HFFc6 (cell line): Measurements from ENCODE around the gene ARVCF. TPM values are rescaled to one million over a fixed set of nuclear protein-coding genes. Genes with fewer than 3 reads are reported as not detected.

Experiments used
- DNase-seq: peaks from one replicate; pipeline ENCODE4 v3.0.0-alpha.2; 2018
- H3K27ac Mint-ChIP-seq: 2 replicates; pipeline ENCODE4 v1.8.0; 2020; ENCODE audit warnings: mild to moderate bottlenecking, mixed read lengths
- H3K27me3 Mint-ChIP-seq: 2 replicates; pipeline ENCODE4 v1.8.0; 2021; ENCODE audit warnings: mild to moderate bottlenecking, moderate library complexity, mixed read lengths; ENCODE audit not compliant: insufficient read depth
- H3K36me3 Mint-ChIP-seq: 2 replicates; pipeline ENCODE4 v1.8.0; 2021; ENCODE audit warnings: low read depth, mixed read lengths
- H3K4me1 Mint-ChIP-seq: 2 replicates; pipeline ENCODE4 v1.8.0; 2020; ENCODE audit warnings: low read depth, mixed read lengths
- H3K4me3 Mint-ChIP-seq: 2 replicates; pipeline ENCODE4 v1.8.0; 2020; ENCODE audit warnings: mild to moderate bottlenecking, moderate library complexity, mixed read lengths
- H3K9me3 Mint-ChIP-seq: 2 replicates; pipeline ENCODE4 v1.8.0; 2020; ENCODE audit warnings: mild to moderate bottlenecking, mixed read lengths
- total RNA-seq, 6 experiments: library from RNA; stranded (reverse); fragmentation: NEBNext Ultra II Directional; extraction: Animal tissue kit (Norgen Biotek cat#: 25700); gene quantifications; 2 replicates in 1 of 6; 3 replicates in 5 of 6; pipeline ENCODE4 v1.2.3, GENCODE V29; 2021
- TF ChIP-seq, protein P1 (sequence below): fragments of 200-600 bp; sonication (generic); IDR thresholded peaks from 2 replicates; pipeline ENCODE4 v1.5.0; 2021; ENCODE audit warnings: antibody characterized with exemption, mild to moderate bottlenecking

ARVCF gene
- total RNA-seq, 6 experiments from 2014 or later, result 1.5 to 3.3 (median 2.0) TPM

DNA sequence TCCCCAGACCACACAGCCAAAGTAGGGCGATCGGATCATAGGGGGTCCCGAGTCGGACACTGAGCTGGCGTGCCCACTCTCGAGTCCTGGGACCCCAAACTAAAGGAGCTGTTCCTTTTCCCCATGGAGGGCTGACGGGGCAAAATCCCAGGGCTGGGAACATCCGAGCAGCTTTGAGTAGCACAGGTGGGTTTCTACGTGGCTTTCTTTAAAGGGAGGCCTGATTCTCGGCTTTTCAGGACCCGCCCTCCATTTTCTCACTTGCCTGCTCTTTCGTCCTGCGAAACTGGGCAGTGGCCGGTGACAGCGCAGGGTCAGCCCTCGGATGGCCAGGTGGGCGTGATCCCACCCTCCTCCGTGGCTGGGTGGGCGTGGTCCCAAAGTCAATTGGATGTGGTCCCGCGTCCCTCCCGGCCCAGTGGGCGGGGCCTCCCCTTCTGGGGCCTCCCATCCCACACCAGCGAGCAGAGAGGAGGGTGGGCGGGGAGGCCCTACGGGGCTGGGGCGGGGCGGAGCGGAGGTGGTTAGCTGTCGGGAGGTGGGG is 57.5 kb downstream of the ARVCF start:
- H3K4me1 Mint-ChIP-seq, result no peaks in the 10 kb centered on the region; the same call in 1 of the 2 replicates
- no peaks in the 10 kb centered on the region for H3K36me3 Mint-ChIP-seq
- no peak overlapping the region for H3K27ac Mint-ChIP-seq
- no peak overlapping the region for H3K4me3 Mint-ChIP-seq
- peaks cover 4% of the 10 kb centered on the region; the same call in 1 of the 2 replicates for H3K27me3 Mint-ChIP-seq
- no peak for DNase-seq
- H3K9me3 Mint-ChIP-seq, result no peaks in the 10 kb centered on the region
- TF ChIP-seq, protein P1, sequence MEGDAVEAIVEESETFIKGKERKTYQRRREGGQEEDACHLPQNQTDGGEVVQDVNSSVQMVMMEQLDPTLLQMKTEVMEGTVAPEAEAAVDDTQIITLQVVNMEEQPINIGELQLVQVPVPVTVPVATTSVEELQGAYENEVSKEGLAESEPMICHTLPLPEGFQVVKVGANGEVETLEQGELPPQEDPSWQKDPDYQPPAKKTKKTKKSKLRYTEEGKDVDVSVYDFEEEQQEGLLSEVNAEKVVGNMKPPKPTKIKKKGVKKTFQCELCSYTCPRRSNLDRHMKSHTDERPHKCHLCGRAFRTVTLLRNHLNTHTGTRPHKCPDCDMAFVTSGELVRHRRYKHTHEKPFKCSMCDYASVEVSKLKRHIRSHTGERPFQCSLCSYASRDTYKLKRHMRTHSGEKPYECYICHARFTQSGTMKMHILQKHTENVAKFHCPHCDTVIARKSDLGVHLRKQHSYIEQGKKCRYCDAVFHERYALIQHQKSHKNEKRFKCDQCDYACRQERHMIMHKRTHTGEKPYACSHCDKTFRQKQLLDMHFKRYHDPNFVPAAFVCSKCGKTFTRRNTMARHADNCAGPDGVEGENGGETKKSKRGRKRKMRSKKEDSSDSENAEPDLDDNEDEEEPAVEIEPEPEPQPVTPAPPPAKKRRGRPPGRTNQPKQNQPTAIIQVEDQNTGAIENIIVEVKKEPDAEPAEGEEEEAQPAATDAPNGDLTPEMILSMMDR, result no peak

DNA sequence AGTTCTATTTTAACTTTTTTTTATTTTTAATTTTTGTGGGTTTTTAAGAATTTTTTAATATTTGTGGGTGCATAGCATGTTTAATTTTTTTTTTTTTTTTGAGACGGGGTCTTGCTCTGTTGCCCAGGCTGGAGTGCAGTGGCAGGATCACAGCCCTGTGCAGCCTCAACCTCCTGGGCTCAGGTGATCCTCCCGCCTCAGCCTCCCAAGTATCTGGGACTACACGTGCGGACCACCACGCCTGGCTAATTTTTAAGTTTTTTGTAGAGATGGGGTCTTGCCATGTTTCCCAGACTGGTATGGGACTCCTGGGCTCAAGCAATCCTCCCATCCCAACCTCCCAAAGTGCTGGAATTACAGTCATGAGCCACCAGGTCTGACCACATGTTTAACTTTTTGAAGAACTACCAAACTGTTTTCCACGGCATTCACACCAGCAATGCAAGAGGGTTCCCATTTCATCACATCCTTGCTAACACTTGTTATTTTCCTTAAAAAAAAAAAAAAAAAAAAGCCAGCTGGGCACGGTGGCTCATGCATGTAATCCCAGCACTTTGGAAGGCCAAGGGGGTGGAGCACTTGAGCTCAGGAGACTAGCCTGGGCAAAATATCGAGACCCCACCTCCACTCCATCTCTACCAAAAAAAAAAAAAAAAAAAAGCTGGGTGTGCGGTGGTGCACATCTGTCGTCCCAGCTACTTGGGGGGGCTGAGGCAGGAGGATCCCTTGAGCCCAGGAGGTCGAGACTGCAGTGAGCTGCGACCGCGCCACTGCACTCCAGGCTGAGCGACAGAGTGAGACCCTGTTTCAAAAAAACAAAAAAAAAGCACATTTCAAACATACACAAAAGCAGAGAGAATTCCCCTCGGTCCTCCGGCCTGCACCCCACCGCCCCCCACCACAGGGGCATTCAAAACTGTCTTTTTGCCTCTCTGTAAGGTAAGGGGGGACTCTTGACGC is 58.3 kb downstream of the ARVCF start:
- DNase-seq, result no peak

DNA sequence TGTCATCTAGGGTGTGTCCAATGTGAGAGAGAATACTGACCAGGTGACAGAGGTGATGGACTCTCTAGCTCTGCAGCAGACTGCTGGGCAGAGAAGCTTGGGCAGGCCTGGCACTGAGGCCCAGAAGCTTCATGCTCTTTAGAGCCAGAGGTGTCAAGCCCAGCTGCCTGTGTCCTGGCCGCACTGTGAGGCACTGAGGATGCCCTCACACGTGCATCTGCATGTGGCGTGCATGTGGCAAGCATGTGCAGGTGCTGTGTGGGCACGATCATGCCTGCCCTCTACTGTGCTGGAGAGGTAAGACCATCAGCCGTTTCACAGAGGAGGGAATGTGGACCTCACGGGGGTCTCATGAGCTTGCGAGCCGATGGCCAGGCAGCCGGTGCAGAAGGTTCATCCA is 59.2 kb downstream of the ARVCF start:
- Mint-ChIP-seq H3K4me3 (no peak overlapping the region), H3K27ac (no peak overlapping the region), H3K4me1 (peaks cover 8% of the 10 kb centered on the region), H3K36me3 (no peaks in the 10 kb centered on the region), H3K9me3 (no peaks in the 10 kb centered on the region), H3K27me3 (peaks cover 6% of the 10 kb centered on the region; the same call in 1 of the 2 replicates)
- DNase-seq, result no peak
- TF ChIP-seq, protein P1, result no peak; the same call in 1 of the 2 replicates

More for the DNA sequence above, 58.3 kb downstream of the ARVCF start:
- H3K9me3 Mint-ChIP-seq, result no peaks in the 10 kb centered on the region
- TF ChIP-seq, protein P1, result no peak
- peaks cover 6% of the 10 kb centered on the region; the same call in 1 of the 2 replicates for H3K27me3 Mint-ChIP-seq
- no peak overlapping the region for H3K4me3 Mint-ChIP-seq
- H3K4me1 Mint-ChIP-seq, result peaks cover 6% of the 10 kb centered on the region
- no peaks in the 10 kb centered on the region for H3K36me3 Mint-ChIP-seq
- no peak overlapping the region; the same call in 1 of the 2 replicates for H3K27ac Mint-ChIP-seq

DNA sequence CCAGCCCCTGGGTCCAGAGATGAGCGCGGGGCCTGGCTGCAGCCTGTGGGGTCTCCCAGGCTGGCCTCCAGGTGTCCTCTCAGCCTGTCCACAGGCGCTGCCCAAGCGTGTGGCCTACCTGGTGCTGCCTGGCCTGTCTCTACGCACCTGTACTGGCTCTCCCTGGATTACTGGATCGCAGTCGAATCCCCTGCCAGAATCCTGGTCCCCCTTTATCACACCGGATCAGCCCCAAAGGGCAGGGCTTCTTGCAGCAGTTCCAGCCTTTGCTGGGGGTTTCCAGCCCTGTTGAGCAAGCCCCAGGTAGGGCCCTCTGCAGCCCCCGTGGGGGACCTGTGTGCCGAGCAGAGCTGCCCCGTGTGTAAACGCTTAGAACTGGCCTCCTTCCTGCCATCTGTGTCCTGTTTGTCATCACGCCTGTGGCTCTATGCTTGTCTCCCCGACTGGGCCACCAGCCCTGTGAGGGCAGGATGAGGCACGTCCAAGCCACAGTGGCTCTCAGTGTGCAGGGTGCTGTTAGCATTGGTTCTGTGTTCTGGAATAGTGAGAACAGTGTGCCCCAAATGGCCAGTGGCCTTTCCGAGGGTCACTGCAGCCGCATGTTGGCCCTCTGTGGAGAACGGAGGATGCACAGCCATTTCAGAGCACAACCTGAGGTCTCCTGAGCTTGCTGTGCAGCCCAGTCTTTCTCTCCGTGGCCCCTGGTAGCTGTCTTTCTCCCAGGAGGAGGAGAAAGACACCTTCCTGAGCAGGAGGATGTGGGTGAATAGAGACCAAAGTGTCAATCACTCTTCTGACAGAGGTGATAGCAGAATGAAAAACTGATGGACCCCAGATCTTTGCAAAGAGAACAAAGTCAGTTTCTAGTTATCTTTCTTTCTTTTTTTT is 61.1 kb downstream of the ARVCF start:
- TF ChIP-seq, protein P1, result no peak
- Mint-ChIP-seq H3K36me3 (peaks cover 10% of the 10 kb centered on the region), H3K4me1 (peaks cover 19% of the 10 kb centered on the region), H3K9me3 (no peaks in the 10 kb centered on the region), H3K27me3 (peaks cover 2% of the 10 kb centered on the region; the same call in 1 of the 2 replicates), H3K4me3 (no peak overlapping the region), H3K27ac (no peak overlapping the region; the same call in 1 of the 2 replicates)
- DNase-seq, result no peak

GRCh38 chr22:19951346-19951745 is 65.3 kb downstream of the ARVCF start:
- Mint-ChIP-seq H3K9me3 (no peaks in the 10 kb centered on the region), H3K36me3 (peaks cover 14% of the 10 kb centered on the region), H3K4me3 (no peak overlapping the region), H3K27ac (peak overlapping the region; percentile 16), H3K27me3 (peaks cover 4% of the 10 kb centered on the region), H3K4me1 (peaks cover 52% of the 10 kb centered on the region)
- TF ChIP-seq, protein P1, result no peak
- DNase-seq, result no peak
